Measurements from ENCODE around the gene ECEL1.
"Not testable (repeated sequence)": the region's sequence is repeated elsewhere in the genome, so short reads cannot be mapped to it uniquely, and the experiment has no call there.

ECEL1 gene

DNA sequence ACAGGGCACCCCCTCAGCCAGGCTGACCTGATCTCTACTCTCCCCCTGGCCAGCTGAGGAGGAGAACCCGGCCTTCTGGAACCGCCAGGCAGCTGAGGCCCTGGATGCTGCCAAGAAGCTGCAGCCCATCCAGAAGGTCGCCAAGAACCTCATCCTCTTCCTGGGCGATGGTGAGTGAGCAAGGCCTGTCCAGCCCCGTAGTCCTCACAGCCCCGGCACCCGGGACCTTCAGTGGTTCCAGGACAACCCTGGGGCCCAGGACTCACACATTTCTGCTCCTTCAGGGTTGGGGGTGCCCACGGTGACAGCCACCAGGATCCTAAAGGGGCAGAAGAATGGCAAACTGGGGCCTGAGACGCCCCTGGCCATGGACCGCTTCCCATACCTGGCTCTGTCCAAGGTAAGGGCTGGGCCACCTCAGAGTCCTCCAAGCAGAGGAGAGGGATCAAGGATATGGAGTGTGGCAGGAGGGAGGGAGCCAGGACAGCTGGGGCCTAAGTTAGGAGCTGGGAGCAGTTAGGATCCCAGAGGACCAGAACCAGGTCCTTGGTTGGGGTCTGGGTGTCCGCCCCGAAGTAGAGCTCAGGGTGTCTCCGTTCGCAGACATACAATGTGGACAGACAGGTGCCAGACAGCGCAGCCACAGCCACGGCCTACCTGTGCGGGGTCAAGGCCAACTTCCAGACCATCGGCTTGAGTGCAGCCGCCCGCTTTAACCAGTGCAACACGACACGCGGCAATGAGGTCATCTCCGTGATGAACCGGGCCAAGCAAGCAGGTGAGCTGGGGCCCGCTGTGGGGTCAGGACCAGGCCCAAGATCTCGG, 31.1 kb downstream of the ECEL1 start:
- no peaks in the 10 kb centered on the region for H3K27me3 ChIP-seq (ENCODE audit: low read length)
- H3K27ac ChIP-seq (ENCODE audit: low read depth, low read length): no peak overlapping the region
- no peak overlapping the region for H3K4me2 ChIP-seq (ENCODE audit: low read depth, low read length, poor library complexity, severe bottlenecking)
- no peak overlapping the region for H3K9ac ChIP-seq (ENCODE audit: low read length)
- TF ChIP-seq EZH2phosphoT487 (conservative IDR thresholded peaks at IDR 0.05; ENCODE audit: low read length) (no peak), CTCF (IDR thresholded peaks at IDR 0.05; ENCODE audit: insufficient read depth, low read length, poor library complexity, severe bottlenecking) (no peak)
- H2AFZ ChIP-seq (ENCODE audit: low read depth, low read length, severe bottlenecking): no peak overlapping the region
- no peaks in the 10 kb centered on the region for H3K9me3 ChIP-seq (ENCODE audit: insufficient read depth, low read length)
- no peaks in the 10 kb centered on the region for H3F3A ChIP-seq (ENCODE audit: insufficient read depth)
- no peak overlapping the region for H3K4me3 ChIP-seq (ENCODE audit: insufficient read depth, low read length, poor library complexity, severe bottlenecking)
- H3K9me2 ChIP-seq (replicated peaks; ENCODE audit: insufficient read depth, low read length): no peaks in the 10 kb centered on the region
- H3K36me3 ChIP-seq (ENCODE audit: low read length): no peaks in the 10 kb centered on the region
- H3K79me2 ChIP-seq (ENCODE audit: insufficient read depth, low read length): no peaks in the 10 kb centered on the region
- no peaks in the 10 kb centered on the region for H4K20me1 ChIP-seq (ENCODE audit: low read depth, low read length)

DNA sequence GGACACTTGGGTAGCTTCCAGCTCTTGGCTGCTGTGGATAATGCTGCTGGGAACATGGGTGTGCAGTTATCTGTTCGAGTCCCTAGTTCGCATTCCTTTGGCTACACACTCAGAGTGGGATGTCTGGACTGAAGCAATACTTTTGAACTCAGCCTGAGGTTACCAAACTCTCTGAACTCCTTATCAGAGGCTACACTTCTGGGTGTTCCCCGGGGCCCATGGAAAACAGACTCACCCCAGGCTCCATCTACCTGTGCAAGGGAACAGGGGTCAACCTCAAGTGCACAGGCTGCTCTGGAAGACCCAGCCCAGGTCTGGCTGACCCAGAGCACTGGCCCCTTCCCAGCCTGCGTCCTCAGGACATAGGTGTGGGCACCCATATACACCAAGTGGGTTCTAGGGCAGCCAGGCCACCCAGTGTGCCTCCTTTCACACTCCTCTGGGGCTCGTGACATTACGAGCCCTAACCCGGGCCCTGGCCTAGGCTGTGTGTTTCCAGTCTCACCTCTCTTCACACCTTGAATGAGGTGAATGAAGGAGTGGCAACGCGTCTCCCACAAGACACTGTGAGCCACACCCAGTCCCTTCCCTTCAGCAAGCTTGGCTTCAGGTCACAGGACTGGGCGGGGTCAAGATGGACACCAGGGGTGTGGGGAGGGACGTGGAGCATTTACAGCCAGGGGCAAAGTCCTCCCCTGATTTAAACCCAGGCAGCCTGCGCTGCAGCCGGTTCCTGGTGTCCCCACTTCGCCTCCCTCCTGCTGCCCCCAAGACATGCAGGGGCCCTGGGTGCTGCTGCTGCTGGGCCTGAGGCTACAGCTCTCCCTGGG, 32.0 kb downstream of the ECEL1 start, which contains the start of gene ALPI:
ALPI (plus strand) TSS at position 728 of the 830 bp plus-strand sequence; CDS start at position 775, 47 bp downstream.
- H2AFZ ChIP-seq (ENCODE audit: low read depth, low read length, severe bottlenecking): no peak within 1 kb of the TSS
- H3K27me3 ChIP-seq (ENCODE audit: low read length): no peaks in the 10 kb centered on the region
- no peaks in the 10 kb centered on the region for H3F3A ChIP-seq (ENCODE audit: insufficient read depth)
- H3K9ac ChIP-seq (ENCODE audit: low read length): no peak within 1 kb of the TSS
- H3K27ac ChIP-seq (ENCODE audit: low read depth, low read length): no peak within 1 kb of the TSS
- H3K4me2 ChIP-seq (ENCODE audit: low read depth, low read length, poor library complexity, severe bottlenecking): no peak within 1 kb of the TSS
- no peaks in the 10 kb centered on the region for H3K9me2 ChIP-seq (replicated peaks; ENCODE audit: insufficient read depth, low read length)
- no peaks in the 10 kb centered on the region for H3K9me3 ChIP-seq (ENCODE audit: insufficient read depth, low read length)
- H4K20me1 ChIP-seq (ENCODE audit: low read depth, low read length): no peaks in the 10 kb centered on the region
- H3K4me3 ChIP-seq (ENCODE audit: insufficient read depth, low read length, poor library complexity, severe bottlenecking): no peak within 1 kb of the TSS
- no peaks in the 10 kb centered on the region for H3K79me2 ChIP-seq (ENCODE audit: insufficient read depth, low read length)
- TF ChIP-seq EZH2phosphoT487 (conservative IDR thresholded peaks at IDR 0.05; ENCODE audit: low read length) (no peak), CTCF (IDR thresholded peaks at IDR 0.05; ENCODE audit: insufficient read depth, low read length, poor library complexity, severe bottlenecking) (no peak)
- no peaks in the 10 kb centered on the region for H3K36me3 ChIP-seq (ENCODE audit: low read length)

GRCh38 chr2:232454630-232455029, 33.0 kb downstream of the ECEL1 start:
- Histone ChIP-seq H3K36me3 (ENCODE audit: low read length) (no peaks in the 10 kb centered on the region), H3K9me2 (replicated peaks; ENCODE audit: insufficient read depth, low read length) (no peaks in the 10 kb centered on the region), H3K27ac (ENCODE audit: low read depth, low read length) (no peak overlapping the region), H3K9me3 (ENCODE audit: insufficient read depth, low read length) (no peaks in the 10 kb centered on the region), H3K9ac (ENCODE audit: low read length) (no peak overlapping the region), H4K20me1 (ENCODE audit: low read depth, low read length) (no peaks in the 10 kb centered on the region), H3K79me2 (ENCODE audit: insufficient read depth, low read length) (no peaks in the 10 kb centered on the region), H3K27me3 (ENCODE audit: low read length) (no peaks in the 10 kb centered on the region), H3K4me3 (ENCODE audit: insufficient read depth, low read length, poor library complexity, severe bottlenecking) (no peak overlapping the region), H3K4me2 (ENCODE audit: low read depth, low read length, poor library complexity, severe bottlenecking) (no peak overlapping the region), H2AFZ (ENCODE audit: low read depth, low read length, severe bottlenecking) (no peak overlapping the region), H3F3A (ENCODE audit: insufficient read depth) (no peaks in the 10 kb centered on the region)
- TF ChIP-seq EZH2phosphoT487 (conservative IDR thresholded peaks at IDR 0.05; ENCODE audit: low read length) (no peak), CTCF (IDR thresholded peaks at IDR 0.05; ENCODE audit: insufficient read depth, low read length, poor library complexity, severe bottlenecking) (no peak)

- H3K79me2 ChIP-seq (ENCODE audit: insufficient read depth, low read length); H3K27me3 ChIP-seq (ENCODE audit: low read length); H3K36me3 ChIP-seq (ENCODE audit: low read length); H3F3A ChIP-seq (ENCODE audit: insufficient read depth); H3K9ac ChIP-seq (ENCODE audit: low read length); H4K20me1 ChIP-seq (ENCODE audit: low read depth, low read length); H3K4me2 ChIP-seq (ENCODE audit: low read depth, low read length, poor library complexity, severe bottlenecking); H3K9me3 ChIP-seq (ENCODE audit: insufficient read depth, low read length); H2AFZ ChIP-seq (ENCODE audit: low read depth, low read length, severe bottlenecking); H3K9me2 ChIP-seq (replicated peaks; ENCODE audit: insufficient read depth, low read length); H3K27ac ChIP-seq (ENCODE audit: low read depth, low read length); H3K4me3 ChIP-seq (ENCODE audit: insufficient read depth, low read length, poor library complexity, severe bottlenecking): not testable (repeated sequence)
Observed at GRCh38 chr2:232451645-232452044, 36.0 kb downstream of the ECEL1 start.
